Glomerular endothelial cell (primary cell): ENCODE results near the gene LYPD3. TPM values are rescaled to one million over a fixed set of nuclear protein-coding genes. Genes with fewer than 3 reads are reported as not detected.
"Not testable (repeated sequence)": the region's sequence is repeated elsewhere in the genome, so short reads cannot be mapped to it uniquely, and the experiment has no call there.

Source experiments
- DNase-seq: peaks from one replicate; pipeline ENCODE4 v3.0.0-alpha.2; 2011; ENCODE audit warnings: low read depth, low spot score; ENCODE audit errors: extremely low read depth
- total RNA-seq: library from RNA; depleted of rRNA; stranded (reverse); fragments of >200 nt; gene quantifications from 2 replicates; pipeline ENCODE4 v1.2.3, GENCODE V29; 2015

Gene LYPD3
- total RNA-seq = not detected in 2 replicates

DNA sequence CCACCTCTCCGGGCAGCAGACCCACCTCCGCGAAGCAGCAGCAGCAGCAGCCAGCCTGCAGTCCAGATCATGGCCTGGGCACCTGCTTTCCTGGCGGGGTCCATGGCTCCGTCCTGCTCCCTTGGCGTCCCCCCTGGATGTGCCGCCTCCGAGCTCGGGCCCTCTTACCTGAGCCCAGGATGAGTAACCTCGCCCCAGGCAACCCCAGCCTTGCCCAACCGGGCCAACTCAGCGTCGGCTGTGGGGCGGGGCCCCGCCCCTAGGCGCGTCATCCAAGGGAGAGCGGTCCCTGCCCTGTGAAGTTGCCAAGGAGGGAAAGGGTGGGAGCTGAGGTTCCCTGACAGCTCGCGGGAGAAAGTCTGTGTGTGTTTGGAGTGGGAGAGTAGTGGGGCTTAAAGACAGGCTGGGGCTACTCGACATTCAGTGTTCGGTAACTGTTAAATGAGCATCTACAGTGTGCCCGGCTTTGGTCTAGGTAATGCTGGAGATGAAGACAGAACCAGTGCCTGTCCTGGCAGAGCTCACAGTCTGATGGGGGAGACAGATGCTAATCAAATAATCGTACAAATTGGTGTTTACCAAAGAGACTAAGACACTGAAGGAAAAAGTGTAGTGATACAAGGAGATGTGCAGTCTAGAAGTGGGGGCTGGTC is at the start of gene LYPD3:
TSS of gene LYPD3 (minus strand) at position 141 of the 653 bp plus-strand sequence. CDS start at position 104, 37 bp downstream.
- no peak for DNase-seq

DNA sequence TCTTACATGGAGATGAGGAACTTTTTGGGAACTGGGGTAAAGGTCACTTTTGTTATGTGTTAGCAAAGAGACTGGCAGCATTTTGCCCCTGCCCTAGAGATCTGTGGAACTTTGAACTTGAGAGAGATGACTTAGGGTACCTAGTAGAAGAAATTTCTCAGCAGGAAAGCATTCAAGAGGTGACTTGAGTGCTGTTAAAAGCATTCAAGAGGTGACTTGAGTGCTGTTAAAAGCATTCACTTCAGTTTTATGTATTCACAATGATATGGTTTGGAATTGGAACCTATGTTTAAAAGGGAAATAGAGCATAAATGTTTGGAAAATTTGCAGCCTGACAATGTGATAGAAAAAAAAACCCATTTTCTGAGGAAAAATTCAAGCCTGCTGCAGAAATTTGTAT is 47.0 kb upstream of the LYPD3 start:
- DNase-seq = not testable (repeated sequence)

DNA sequence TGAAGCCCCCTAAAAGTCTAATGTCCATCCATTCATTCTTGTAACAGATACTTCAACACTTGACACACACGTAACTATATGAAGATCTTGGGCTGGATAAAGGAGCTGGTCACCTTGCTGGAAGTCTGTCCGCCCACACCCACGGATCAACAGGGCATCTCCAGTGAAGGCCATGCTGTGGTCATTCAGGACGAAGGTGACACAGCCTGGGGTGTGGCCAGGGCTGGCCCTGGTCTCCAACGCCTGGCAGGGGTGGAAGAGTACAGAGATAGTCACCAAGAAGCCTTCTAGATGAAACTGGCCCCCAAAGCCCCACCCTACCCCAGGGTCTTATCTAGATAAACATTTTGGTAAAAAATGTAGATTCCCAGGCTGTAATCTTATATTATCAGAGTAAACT is 45.9 kb upstream of the LYPD3 start:
- DNase-seq = no peak

DNA sequence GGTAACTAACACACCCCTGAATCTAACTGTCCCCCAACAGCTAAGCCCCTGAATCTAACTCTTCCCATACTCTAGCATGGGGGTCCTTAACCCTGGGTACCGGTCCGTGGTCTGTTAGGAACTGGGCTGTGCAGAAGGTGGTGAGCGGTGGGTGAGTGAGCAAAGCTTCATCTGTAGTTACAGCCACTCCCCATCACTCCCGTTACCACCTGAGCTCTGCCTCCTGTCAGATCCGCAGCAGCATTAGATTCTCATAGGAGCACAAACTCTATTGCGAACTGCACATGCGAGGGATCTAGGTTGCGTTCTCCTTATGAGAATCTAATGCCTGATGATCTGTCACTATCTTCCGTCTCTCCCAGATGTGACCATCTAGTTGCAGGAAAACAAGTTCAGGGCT is 45.3 kb upstream of the LYPD3 start:
- no peak for DNase-seq

DNA sequence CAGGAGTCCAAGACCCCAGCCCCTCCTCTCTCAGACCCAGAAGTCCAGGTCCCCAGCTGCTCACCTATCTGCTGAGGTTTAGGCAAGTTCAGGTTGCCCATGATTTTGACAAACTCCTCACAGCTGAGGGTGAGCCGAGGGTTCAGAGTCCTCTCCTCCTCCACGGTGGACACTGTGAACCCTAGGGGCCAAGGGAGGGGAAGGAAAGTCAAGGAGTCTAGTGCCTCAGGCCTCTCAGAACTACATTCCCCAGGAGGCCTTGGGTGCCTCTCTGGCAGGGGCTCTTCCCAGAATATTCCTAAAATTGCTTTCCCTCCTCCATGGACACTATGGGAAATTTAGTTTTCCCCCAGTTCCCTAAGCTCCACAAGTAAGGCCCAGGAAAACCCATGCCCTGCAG is 42.5 kb upstream of the LYPD3 start:
- DNase-seq = no peak

DNA sequence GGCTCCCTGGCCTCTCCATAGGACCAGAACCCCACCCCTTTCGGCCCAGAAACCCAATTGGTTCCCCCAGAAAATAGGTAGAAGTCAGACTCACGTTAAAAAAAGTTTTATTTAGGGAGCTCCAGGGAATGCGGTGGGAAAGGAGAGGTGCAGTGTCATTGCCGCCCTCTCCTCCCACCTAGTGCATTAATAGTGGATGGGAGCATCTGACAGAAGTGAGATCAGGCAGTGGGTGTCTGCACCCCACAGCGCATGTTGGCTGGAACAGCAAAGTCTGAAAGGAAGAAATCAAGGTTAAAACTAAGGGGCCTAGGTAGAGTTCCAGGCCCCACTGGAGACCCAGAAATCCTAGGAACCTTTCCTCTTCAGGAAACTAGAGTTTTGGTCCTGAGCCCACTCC is 41.2 kb upstream of the LYPD3 start:
- no peak for DNase-seq

DNA sequence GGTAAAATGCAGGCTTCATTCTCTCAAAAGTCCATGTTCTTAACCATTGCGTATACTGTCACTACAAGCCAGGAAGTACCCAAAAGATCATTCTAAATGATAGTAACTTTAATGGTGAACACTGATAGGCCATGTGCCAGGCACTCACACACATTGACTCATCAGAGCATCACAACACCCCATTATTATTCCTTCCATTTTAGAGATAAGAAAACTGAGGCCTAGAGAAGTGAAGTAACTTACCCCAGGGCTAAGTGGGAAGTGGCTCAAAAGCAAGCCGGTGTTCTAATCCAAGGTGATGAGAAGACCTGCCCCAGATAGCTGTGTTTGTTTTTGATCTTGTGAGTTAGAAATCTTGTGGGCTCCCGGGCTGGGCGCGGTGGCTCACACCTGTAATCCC is 40.5 kb upstream of the LYPD3 start:
- no peak for DNase-seq

DNA sequence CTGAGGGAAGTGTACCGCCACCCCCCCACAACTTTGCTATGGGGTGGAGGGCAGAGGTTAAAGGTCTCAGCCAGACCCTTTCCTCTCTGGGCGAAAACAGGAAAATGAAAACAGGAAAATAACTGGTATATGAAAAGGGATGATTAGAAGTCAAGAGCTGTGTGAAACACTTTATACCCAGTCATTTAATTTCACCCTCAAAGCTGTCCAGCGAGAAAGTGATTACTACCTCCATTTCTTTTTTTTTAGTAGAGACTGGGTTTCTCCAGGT is 39.7 kb upstream of the LYPD3 start:
- no peak for DNase-seq

DNA sequence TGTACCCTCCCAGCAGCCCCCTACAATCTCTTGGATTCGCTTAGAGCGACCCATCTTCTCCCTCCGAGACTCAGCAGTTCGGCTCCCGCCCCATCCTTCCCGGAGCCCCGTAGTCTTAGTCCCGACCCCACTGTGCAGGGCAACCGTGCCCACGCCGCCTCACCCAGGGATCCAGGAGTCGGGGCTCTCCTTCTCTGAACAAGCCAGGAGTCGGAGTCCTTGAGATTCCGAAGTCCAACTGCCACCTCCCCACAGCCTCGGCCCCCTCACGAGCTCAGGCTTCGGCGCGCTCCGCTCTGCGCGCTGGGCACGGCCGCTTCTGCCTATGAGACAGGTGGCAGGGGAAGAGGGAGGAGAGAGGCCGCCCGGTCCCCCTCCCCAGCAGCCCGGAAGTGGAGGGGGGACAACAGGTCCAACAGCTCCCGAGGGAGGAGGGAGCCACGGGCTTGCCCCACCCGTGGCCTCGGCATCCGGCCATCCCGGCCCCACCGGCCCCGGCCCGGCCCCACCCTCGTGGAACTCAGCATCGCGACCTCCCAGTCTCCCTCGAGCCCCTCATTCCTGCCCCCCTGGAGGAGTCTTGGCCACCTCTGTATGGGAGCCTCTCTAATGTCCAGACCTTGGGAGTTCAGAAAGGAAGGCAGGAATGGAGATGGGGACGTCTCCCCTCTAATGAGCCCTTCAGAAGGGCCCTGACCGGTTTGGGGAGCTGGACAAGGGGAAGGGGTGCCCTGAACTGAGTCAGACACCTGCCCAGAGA is 39.2 kb upstream of the LYPD3 start, which contains the start of gene PHLDB3:
TSS of gene PHLDB3 (minus strand) at position 321 of the 760 bp plus-strand sequence. CDS start 628 bp downstream, outside the sequence.
- no peak for DNase-seq

DNA sequence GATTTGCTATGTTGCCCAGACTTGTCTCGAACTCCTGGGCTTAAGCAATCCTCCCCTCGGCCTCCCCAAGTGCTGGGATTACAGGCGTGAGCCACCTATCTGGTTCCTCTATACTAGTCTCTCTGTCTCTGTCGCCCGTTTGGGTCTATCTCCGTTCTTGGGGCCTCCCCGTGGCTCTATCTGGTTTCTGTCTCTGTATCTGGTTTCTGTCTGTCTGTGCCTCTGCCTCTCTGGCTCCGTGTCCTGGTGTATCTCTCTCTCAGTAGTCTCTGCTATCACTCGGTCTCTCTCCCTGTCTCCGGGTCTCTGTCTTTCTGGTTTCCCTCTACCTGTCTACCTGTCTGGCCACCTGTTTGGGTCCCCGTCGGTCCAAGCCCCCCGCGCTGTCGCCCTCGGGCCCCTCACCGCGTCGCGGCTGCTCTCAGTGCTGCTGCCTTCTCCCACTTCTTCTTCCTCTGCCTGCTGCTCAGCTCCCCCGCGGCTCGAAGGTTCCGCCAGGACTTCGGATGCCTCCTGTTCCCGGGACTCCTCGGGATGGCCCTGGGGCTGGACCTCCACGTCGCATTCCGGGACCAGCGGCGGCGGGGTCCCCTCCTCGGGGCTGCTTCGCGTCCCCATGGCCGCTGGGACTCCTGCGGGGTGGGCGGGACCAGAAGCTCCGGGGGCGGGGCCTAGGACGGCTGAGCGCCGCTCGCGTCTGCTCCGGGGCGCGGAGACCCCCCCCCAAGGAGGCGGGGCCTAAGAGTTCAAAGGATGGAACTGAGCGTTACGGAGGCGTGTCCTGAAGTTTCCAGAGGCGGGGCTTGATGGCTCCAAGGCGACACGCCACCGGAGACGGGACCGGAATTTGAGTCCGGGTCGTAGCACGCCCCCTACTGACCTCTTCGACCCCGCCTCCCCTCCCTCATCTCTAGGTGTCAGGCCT is 38.4 kb upstream of the LYPD3 start:
- DNase-seq = peak; percentile 47

DNA sequence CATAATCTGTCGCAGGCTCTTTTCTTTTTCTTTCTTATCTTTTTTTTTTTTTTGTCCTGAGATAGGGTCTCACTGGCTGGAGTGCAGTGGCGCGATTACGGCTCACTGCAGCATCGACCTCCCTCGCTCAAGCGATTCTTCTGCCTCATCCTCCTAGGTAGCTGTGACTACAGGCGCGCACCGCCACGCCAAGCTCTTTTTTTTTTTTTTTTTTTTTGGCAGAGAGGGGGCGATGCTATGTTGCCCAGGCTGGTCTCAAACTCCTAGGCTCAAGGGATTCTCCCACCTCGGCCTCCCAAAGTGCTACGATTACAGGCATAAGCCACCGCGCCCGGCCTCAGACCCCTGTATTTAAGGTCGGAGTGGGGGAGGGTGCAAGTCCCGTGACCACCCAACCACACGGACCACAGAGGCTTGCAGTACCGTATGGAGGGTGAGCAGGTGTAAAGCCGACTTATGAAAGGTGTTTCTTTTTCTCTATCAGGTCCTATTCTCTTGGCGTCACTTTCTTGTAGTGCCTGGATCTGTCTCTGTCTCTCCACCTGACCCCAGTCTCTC is 37.1 kb upstream of the LYPD3 start:
- no peak for DNase-seq

DNA sequence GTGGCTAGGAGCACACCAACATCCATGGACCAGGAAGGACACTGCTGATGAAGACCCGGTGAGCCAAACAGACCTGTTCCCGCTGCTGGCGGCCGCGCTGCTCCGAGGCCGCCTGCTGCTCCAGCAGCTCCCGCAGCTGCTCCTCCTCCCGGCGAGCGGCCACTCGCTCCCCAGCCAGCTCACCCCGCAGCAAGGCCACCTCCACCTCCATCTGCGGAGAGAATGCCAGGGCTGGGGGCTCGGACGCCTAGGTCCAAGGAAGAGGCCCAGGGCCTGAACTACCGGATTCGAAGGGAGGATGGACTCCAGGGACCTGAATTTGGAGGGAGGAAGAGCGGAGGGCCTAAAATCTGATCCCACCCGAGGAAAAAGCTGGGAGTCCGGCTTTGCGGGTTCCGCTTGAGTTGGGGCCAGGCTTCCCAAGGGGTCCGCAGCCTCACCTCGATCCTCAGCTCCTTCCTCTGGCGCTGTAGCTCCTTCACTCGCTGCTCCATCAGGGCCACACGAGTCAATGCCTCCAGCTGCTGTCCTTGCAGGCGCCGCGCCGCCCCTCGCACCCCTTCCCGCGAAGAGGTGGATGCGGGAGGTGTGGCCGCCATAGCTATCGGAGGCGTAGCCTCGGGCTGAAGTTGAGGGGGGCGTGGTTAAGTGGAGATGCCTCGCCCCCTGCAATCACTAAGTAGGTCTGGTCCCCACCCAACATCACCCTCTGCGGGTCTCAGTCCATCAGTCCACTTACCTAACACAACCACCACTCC is 36.4 kb upstream of the LYPD3 start:
- no peak for DNase-seq

DNA sequence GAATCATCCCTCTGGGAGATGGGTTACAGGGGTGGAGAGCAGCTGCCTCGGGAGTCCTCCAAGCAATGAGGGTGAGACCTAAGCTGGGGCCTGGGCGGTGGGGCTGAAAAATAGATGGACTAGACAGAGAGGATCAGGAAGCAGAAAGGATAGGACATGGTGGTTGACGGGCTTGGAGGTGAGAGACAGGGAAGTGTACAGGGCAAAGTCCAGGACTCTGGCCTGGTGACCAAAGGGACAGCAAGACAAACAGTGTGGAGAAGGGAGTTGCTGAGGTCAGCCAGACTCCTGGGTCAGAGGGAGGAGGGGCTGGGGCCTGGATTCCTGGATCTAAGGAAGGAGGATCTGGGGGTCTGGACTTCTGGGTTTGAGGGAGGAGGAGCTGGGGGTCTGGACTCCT is 33.6 kb upstream of the LYPD3 start:
- no peak for DNase-seq

DNA sequence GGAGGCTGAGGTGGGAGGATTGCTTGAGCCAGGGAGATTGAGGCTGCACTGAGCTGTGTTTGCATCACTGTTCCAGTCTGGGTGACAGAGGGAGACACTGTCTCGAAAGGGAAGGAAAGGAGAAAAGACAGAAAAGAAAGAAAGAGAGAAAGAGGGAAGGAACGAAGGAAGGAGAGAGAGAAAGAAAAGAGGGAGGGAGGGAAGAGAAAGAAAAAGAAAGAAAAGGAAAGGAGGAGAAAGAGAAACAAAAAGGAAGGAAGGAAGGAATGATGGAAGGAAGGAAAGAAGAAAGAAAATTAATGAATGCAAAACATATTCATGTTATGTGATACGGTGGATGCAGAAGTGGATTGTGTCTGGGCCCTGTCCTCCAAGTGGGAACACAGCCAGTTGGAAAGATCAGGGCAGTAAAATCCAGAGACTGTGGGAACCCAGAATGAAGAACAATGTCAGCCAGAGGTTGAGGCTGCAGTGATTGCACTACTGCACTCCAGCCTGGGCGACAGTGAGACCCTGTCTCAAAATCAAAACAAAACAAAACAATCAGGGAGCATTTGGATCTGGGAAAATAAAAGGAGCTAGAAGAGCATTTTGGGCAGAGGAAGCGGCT is 32.9 kb upstream of the LYPD3 start:
- DNase-seq = no peak

DNA sequence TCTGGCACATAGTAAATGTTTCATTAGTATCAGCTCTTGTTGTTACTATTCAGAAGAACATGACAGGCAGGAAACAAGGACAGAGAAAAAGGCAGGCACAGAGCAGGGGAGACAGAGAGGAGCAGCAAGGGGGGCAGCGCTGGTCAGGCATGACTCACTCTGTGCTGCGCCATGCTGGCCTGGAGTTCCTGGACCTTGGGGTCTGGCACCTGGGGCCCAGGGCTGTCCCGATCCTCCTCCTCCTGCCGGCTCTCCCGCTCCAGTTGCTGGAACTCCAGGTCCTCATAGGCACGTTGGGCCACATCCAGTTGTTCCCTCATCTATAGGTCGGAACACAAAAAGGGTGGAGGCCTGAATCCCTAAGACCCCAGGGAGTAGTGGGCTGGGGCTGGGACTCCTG is 31.6 kb upstream of the LYPD3 start:
- no peak for DNase-seq

DNA sequence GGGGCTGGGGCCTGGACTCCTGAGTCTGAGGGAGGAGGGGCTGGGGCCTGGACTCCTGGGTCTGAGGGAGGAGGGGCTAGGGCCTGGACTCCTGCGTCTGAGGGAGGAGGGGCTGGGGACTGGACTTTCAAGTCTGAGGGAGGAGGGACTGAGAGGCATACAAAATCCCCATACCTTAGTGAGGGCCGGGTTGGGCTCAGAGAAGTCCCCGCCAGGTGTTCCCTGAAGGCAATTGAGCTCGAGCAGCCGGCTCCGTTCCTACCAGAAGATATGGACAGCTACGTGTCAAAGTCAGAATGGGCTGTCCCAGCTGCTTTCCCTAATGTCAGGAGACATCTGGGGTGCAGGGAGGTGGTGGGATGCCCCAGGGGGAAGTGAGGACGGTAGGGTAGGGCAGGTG is 29.7 kb upstream of the LYPD3 start:
- no peak for DNase-seq

DNA sequence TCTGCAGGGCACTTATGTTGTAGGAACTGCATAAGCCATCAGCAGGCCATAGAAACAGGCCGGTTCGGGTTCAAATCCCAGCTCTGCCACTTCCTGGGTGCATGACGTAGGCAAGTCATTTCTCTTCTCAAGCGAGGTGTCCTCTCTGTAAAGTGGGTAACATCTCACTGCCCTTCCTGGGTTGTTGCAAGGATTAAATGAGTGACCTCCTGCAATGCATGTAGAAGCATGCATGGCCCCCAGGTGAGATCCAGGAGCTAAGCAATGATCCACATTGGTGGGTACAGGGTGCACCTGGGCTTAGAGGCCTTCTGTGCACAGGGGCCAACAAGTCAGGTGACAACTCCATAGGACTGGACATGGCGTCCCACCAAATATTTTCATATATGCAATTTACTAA is 25.4 kb upstream of the LYPD3 start:
- no peak for DNase-seq

DNA sequence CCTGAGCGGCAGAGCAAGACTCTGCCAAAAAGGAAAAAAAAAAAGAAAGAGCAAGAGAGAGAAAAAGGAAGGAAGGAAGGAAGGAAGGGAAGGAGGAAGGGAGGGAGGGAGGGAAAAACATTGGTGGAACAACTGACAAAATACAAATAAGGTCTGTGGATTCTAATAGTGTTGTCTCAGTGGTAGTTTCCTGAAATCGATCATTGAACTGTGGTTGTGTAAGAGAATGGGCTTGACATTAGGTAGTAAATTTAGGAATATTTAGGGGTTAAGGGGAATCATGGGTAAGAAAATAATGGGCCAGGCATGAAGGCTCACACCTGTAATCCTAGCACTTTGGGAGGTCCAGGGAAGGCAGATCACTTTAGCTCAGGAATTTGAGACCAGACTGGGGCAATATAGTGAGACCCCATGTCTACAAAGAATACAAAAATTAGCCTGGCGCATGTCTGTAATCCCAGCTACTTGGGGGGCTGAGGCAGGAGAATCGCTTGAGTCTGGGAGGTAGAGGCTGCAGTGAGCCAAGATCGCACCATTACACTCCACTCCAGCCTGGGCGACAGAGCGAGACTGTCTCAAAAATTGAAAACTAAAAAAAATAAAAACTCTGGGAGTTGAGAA is 24.7 kb upstream of the LYPD3 start:
- DNase-seq = no peak

DNA sequence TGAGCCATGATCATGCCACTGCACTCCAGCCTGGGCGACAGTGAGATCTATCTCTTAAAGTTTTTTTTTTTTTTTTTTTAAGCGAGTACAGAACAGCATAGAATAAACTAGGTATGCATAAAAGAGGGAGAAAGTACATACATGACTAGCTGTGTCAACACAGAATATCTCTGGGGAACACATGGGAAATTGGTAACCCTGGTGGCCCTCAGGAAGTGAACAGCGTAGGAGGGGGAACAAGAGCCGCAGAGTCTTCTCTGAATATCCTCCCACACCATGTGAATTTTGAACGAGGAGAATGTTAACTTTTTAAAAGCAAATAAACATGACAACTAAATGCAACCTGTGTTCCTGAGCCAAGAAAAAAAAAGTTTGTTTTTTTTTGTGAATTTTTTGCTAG is 23.9 kb upstream of the LYPD3 start:
- DNase-seq = no peak

DNA sequence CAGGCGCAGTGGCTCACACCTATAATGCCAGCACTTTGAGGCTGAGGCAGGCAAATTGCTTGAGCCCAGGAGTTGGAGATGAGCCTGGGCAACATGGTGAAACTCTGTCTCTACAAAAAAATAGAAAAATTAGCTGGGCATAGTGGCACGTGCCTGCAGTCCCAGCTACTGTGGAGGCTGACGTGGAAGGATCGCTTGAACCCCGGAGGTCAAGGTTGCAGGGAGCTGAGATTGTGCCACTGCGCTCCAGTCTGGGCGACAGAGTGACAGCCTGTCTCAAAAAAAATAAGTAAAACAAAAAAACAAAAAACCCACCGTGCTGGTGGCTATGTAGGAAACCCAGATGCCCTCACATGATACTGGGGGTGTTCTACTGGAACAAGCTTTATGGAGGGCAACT is 22.8 kb upstream of the LYPD3 start:
- DNase-seq = no peak
